RCC 7860 (cell line): ENCODE data around the gene MAP1A.
A peak's percentile ranks its signal among the peaks of the same experiment; 100 is the strongest.

Experiments used
- DNase-seq: peaks from one replicate; pipeline ENCODE4 v3.0.0-alpha.2; 2015; ENCODE audit warnings: low spot score
- FAIRE-seq: peaks from 2 replicates; lab custom pipeline; 2012; peaks lifted over from hg19 to GRCh38; lab: Jason Lieb, UNC

Gene MAP1A

GRCh38 chr15:43517354-43518196 lies at the start of gene MAP1A:
Gene MAP1A, plus strand, starts transcription at chr15:43517608. Its CDS starts 3,866 bp downstream, at chr15:43521474.
- DNase-seq (no peak), FAIRE-seq (no peak)

GRCh38 chr15:43469867-43470266 lies 47.5 kb upstream of the MAP1A start:
- no peak for DNase-seq

GRCh38 chr15:43471975-43472374 lies 45.4 kb upstream of the MAP1A start:
- no peak for FAIRE-seq
- no peak for DNase-seq

More at GRCh38 chr15:43469867-43470266, 47.5 kb upstream of the MAP1A start:
- no peak for FAIRE-seq

GRCh38 chr15:43473885-43474284 lies 43.5 kb upstream of the MAP1A start:
- DNase-seq (no peak), FAIRE-seq (no peak)

- no peak for DNase-seq
- FAIRE-seq, result no peak
Observed at GRCh38 chr15:43483297-43484128, 33.9 kb upstream of the MAP1A start.

- no peak for FAIRE-seq
- DNase-seq, result no peak
Observed at GRCh38 chr15:43484455-43484854, 33.0 kb upstream of the MAP1A start.

- DNase-seq (no peak), FAIRE-seq (no peak)
Observed at GRCh38 chr15:43487271-43487895, 30.0 kb upstream of the MAP1A start.

- no peak for DNase-seq
- FAIRE-seq, result no peak
Observed at GRCh38 chr15:43488790-43489189, 28.6 kb upstream of the MAP1A start.

GRCh38 chr15:43489191-43489590 lies 28.2 kb upstream of the MAP1A start:
- DNase-seq (no peak), FAIRE-seq (no peak)

GRCh38 chr15:43492266-43492665 lies 25.1 kb upstream of the MAP1A start:
- no peak for DNase-seq
- FAIRE-seq, result no peak

- FAIRE-seq, result peak; percentile 66
- DNase-seq, result peak; percentile 84
Observed at GRCh38 chr15:43492673-43493601, 24.5 kb upstream of the MAP1A start, which contains the start of gene TP53BP1. Gene TP53BP1, minus strand, starts transcription at chr15:43493156. Its CDS starts 113 bp downstream, at chr15:43493043.

GRCh38 chr15:43493703-43494472 lies 23.5 kb upstream of the MAP1A start:
- FAIRE-seq, result no peak
- DNase-seq, result no peak

GRCh38 chr15:43498990-43499389 lies 18.4 kb upstream of the MAP1A start:
- FAIRE-seq (no peak), DNase-seq (no peak)

GRCh38 chr15:43499635-43500034 lies 17.8 kb upstream of the MAP1A start:
- FAIRE-seq (no peak), DNase-seq (no peak)

GRCh38 chr15:43505738-43506137 lies 11.7 kb upstream of the MAP1A start:
- no peak for FAIRE-seq

GRCh38 chr15:43508421-43508820 lies 9.0 kb upstream of the MAP1A start:
- DNase-seq, result no peak
- FAIRE-seq, result no peak

More at GRCh38 chr15:43505738-43506137, 11.7 kb upstream of the MAP1A start:
- no peak for DNase-seq

- no peak for FAIRE-seq
- DNase-seq, result no peak
Observed at GRCh38 chr15:43508991-43509659, 8.3 kb upstream of the MAP1A start.

- FAIRE-seq (no peak), DNase-seq (no peak)
Observed at GRCh38 chr15:43509660-43510199, 7.7 kb upstream of the MAP1A start.
